Ovary (tissue), 3 donors: Measurements from ENCODE around the gene GNAS-AS1.

Source experiments
- EP300 ChIP-seq: sonication (generic); formaldehyde crosslinking; IDR thresholded peaks from one replicate; pipeline ENCODE4 v1.6.1; 2017; ENCODE audit warnings: antibody characterized with exemption
- POLR2A ChIP-seq: fragments of 450-650 bp; IDR thresholded peaks from one replicate; pipeline ENCODE4 v1.6.1; 2017; ENCODE audit warnings: antibody characterized with exemption, mild to moderate bottlenecking, moderate library complexity
- TF ChIP-seq, protein P1 (sequence below), 3 donors: fragments of 450-650 bp in 2 of 3; fragments of 200-600 bp in 1 of 3; IDR thresholded peaks; one replicate each; pipeline versions ENCODE4 v1.5.1 to v1.8.0; 2016 to 2022; ENCODE audit warnings: antibody characterized with exemption in 3 of 3, mild to moderate bottlenecking in 1 of 3
- donor health status: DM: no; HTN: no; CAD: no.

DNA sequence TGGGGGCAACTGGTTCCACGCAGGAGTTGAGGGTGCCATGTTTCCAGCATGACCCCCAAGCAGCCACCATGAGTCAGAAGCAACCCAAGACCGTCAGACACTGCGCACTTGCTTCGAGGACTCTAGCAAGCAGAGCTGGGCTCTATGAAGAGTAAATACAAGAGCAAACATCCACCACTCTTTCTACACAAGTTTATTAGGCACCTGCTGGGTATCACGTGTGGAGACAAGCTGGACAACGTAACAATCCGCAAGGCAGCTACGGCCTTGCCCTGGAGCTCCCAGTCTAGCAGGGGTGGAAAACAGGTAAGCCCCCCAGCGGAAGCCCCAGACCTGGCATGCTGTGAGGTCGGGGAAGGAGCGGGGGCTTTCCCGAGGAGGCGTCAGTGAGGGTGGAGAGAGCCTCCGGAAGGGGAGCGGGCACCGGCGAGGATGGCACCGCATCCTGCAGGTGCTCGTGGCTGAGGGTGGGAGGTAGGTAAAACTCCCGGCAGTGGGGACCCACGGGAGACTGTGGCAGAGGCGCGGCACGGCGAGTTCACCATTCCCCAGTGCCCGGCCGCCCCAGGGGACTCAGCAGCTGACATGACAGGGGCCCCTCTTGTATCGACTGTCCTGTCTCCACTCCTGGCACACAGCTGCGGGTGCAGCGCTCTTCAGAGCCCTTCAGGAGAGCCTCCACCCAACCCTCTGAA lies 33.6 kb downstream of the GNAS-AS1 start:
- TF ChIP-seq POLR2A (no peak), EP300 (no peak)
- TF ChIP-seq, protein P1, sequence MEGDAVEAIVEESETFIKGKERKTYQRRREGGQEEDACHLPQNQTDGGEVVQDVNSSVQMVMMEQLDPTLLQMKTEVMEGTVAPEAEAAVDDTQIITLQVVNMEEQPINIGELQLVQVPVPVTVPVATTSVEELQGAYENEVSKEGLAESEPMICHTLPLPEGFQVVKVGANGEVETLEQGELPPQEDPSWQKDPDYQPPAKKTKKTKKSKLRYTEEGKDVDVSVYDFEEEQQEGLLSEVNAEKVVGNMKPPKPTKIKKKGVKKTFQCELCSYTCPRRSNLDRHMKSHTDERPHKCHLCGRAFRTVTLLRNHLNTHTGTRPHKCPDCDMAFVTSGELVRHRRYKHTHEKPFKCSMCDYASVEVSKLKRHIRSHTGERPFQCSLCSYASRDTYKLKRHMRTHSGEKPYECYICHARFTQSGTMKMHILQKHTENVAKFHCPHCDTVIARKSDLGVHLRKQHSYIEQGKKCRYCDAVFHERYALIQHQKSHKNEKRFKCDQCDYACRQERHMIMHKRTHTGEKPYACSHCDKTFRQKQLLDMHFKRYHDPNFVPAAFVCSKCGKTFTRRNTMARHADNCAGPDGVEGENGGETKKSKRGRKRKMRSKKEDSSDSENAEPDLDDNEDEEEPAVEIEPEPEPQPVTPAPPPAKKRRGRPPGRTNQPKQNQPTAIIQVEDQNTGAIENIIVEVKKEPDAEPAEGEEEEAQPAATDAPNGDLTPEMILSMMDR (IDR thresholded peaks at IDR 0.05), result no peak
